Liver (tissue), 9 donors: Measurements from ENCODE around the gene PRAC1. TPM values are rescaled to one million over a fixed set of nuclear protein-coding genes. Genes with fewer than 3 reads are reported as not detected.

Source experiments
- DNase-seq: peaks from one replicate; pipeline ENCODE4 v3.0.0-alpha.2; 2017; ENCODE audit warnings: low spot score
- H3K27ac ChIP-seq, 2 donors: one replicate each; pipeline ENCODE4 v1.7.0; 2013; ENCODE audit warnings: inconsistent platforms in 2 of 2, low read length in 2 of 2, control low read depth in 1 of 2, low read depth in 1 of 2, mild to moderate bottlenecking in 1 of 2
- H3K27me3 ChIP-seq, 4 donors: one replicate each; pipeline versions ENCODE4 v1.6.1 to v1.7.0; 2013; ENCODE audit warnings: low read length in 3 of 4, inconsistent platforms in 1 of 4, mild to moderate bottlenecking in 1 of 4, moderate library complexity in 1 of 4; ENCODE audit not compliant: control insufficient read depth in 4 of 4, insufficient read depth in 4 of 4
- H3K36me3 ChIP-seq, 4 donors: one replicate each; pipeline versions ENCODE4 v1.6.1 to v1.7.0; 2013; ENCODE audit warnings: low read length in 3 of 4, mild to moderate bottlenecking in 3 of 4, low read depth in 1 of 4, moderate library complexity in 1 of 4; ENCODE audit not compliant: control insufficient read depth in 4 of 4, insufficient read depth in 3 of 4
- H3K4me1 ChIP-seq, 4 donors: one replicate each; pipeline versions ENCODE4 v1.6.1 to v1.7.0; 2013; ENCODE audit warnings: low read length in 3 of 4, mild to moderate bottlenecking in 3 of 4, moderate library complexity in 1 of 4; ENCODE audit not compliant: control insufficient read depth in 4 of 4, insufficient read depth in 4 of 4
- H3K4me3 ChIP-seq, 3 donors: one replicate each; pipeline versions ENCODE4 v1.6.1 to v1.7.0; 2013; ENCODE audit warnings: low read length in 3 of 3, control low read depth in 1 of 3, low read depth in 1 of 3, mild to moderate bottlenecking in 1 of 3
- H3K9ac ChIP-seq, 2 donors: one replicate each; pipeline ENCODE4 v1.7.0; 2013; ENCODE audit warnings: low read length in 2 of 2, mild to moderate bottlenecking in 2 of 2, moderate library complexity in 2 of 2, control low read depth in 1 of 2, low read depth in 1 of 2
- H3K9me3 ChIP-seq, 4 donors: one replicate each; pipeline versions ENCODE4 v1.6.1 to v1.7.0; 2013; ENCODE audit warnings: low read length in 3 of 4; ENCODE audit not compliant: control insufficient read depth in 4 of 4
- CTCF ChIP-seq: fragments of 150-350 bp; IDR thresholded peaks from 2 replicates; pipeline ENCODE4 v1.5.1; 2017; ENCODE audit warnings: improper control_type of control experiment, low read depth, low read length; ENCODE audit not compliant: missing input control
- EGR1 ChIP-seq, 2 donors: IDR thresholded peaks; 2 replicates each; pipeline ENCODE4 v1.6.1; 2016 to 2018; ENCODE audit warnings: antibody characterized with exemption in 2 of 2, low read depth in 2 of 2
- FOXA1 ChIP-seq: IDR thresholded peaks from 2 replicates; pipeline ENCODE4 v1.6.1; 2016; ENCODE audit warnings: antibody characterized with exemption
- FOXA2 ChIP-seq: IDR thresholded peaks from 2 replicates; pipeline ENCODE4 v1.6.1; 2016; ENCODE audit warnings: antibody characterized with exemption
- GABPA ChIP-seq, 2 donors: IDR thresholded peaks in 1 of 2; conservative IDR thresholded peaks in 1 of 2; 2 replicates each; pipeline ENCODE4 v1.6.1; 2016; ENCODE audit warnings: antibody characterized with exemption in 2 of 2, mild to moderate bottlenecking in 1 of 2, moderate library complexity in 1 of 2
- HNF4A ChIP-seq, 2 donors: conservative IDR thresholded peaks; 2 replicates each; pipeline ENCODE4 v1.6.1; 2016; ENCODE audit warnings: antibody characterized with exemption in 2 of 2, mild to moderate bottlenecking in 2 of 2
- HNF4G ChIP-seq: IDR thresholded peaks from 2 replicates; pipeline ENCODE4 v1.6.1; 2016; ENCODE audit warnings: antibody characterized with exemption
- JUND ChIP-seq, 2 donors: IDR thresholded peaks; 2 replicates each; pipeline ENCODE4 v1.6.1; 2016; ENCODE audit warnings: antibody characterized with exemption in 2 of 2
- NR2F2 ChIP-seq: IDR thresholded peaks from 2 replicates; pipeline ENCODE4 v1.6.1; 2016; ENCODE audit warnings: antibody characterized with exemption
- RAD21 ChIP-seq, 2 donors: IDR thresholded peaks; 2 replicates each; pipeline ENCODE4 v1.6.1; 2016; ENCODE audit warnings: antibody characterized with exemption in 2 of 2, mild to moderate bottlenecking in 2 of 2
- REST ChIP-seq: IDR thresholded peaks from 2 replicates; pipeline ENCODE4 v1.6.1; 2016; ENCODE audit warnings: antibody characterized with exemption, mild to moderate bottlenecking
- RXRA ChIP-seq, 2 donors: IDR thresholded peaks; 2 replicates each; pipeline ENCODE4 v1.6.1; 2017 to 2018; ENCODE audit warnings: antibody characterized with exemption in 2 of 2, mild to moderate bottlenecking in 1 of 2
- SP1 ChIP-seq: IDR thresholded peaks from 2 replicates; pipeline ENCODE4 v1.6.1; 2018; ENCODE audit warnings: antibody characterized with exemption, mild to moderate bottlenecking
- TAF1 ChIP-seq: conservative IDR thresholded peaks from 2 replicates; pipeline ENCODE4 v1.6.1; 2016; ENCODE audit warnings: antibody characterized with exemption, mild to moderate bottlenecking
- YY1 ChIP-seq: IDR thresholded peaks from 2 replicates; pipeline ENCODE4 v1.6.1; 2016; ENCODE audit warnings: antibody characterized with exemption, mild to moderate bottlenecking
- ZBTB33 ChIP-seq: IDR thresholded peaks from 2 replicates; pipeline ENCODE4 v1.6.1; 2016; ENCODE audit warnings: antibody characterized with exemption
- WGBS: extraction: QIAGEN DNeasy Blood & Tissue Kit; methylation state at CpG from one replicate; pipeline ENCODE4 v1.1.7; 2013; 5-methylcytosine and 5-hydroxymethylcytosine counted together
- polyA plus RNA-seq, 2 donors: library from polyadenylated mRNA; stranded (reverse) in 1 of 2; unstranded in 1 of 2; fragments of 200-250 nt in 1 of 2; fragments of >200 nt in 1 of 2; fragmentation: Nextera tagmentation in 1 of 2; extraction: Ambion mirVana in 1 of 2; gene quantifications; one replicate each; pipeline versions ENCODE4 v1.2.1 to v1.2.3, GENCODE V29; 2013 to 2015
- total RNA-seq, 2 donors: library from RNA; depleted of rRNA; stranded (reverse); fragments of >200 nt; gene quantifications; one replicate each; pipeline ENCODE4 v1.2.3, GENCODE V29; 2014
- TF ChIP-seq, protein P1 (sequence below): IDR thresholded peaks from 2 replicates; pipeline ENCODE4 v1.6.1; 2016; ENCODE audit warnings: antibody characterized with exemption
- TF ChIP-seq, protein P2 (sequence below): IDR thresholded peaks from 2 replicates; pipeline ENCODE4 v1.6.1; 2016; ENCODE audit warnings: antibody characterized with exemption
- donor health status: healthy.
- donor health status: healthy.
- donor health status: healthy.
- donor health status: healthy.
- donor health status: healthy.

The PRAC1 gene
- total and polyA plus RNA-seq, 4 donors: not detected

DNA sequence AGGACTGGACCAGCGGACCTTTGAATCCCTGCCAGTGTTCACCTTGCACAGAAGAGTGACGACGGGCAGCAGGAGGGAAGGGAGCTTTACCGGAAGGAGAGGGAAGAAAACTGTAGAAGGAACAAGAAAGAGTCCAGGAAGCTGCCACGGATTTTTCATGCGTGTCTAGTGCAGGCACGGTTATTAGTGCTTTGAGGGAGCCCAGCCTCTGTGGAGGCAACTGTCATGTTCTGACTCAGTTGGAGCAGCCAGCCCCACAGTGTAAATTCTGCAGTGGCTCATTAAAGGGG is 12.7 kb upstream of the PRAC1 start:
- WGBS: 21% methylated on average over 7 of the region's 7 CpGs
- no peak for DNase-seq
- TF ChIP-seq NR2F2 (no peak), SP1 (no peak), JUND (IDR thresholded peaks at IDR 0.05) (no peak), GABPA (IDR thresholded peaks at IDR 0.05 in 1 of 2, conservative IDR thresholded peaks at IDR 0.05 in 1 of 2) (no peak), RAD21 (IDR thresholded peaks at IDR 0.05) (no peak), TAF1 (no peak), YY1 (no peak), FOXA2 (no peak), ZBTB33 (no peak), FOXA1 (no peak), RXRA (IDR thresholded peaks at IDR 0.05) (no peak), HNF4G (no peak), CTCF (no peak), EGR1 (IDR thresholded peaks at IDR 0.05; ENCODE audit: low read depth in 2 of 2) (no peak)
- TF ChIP-seq, protein P1, sequence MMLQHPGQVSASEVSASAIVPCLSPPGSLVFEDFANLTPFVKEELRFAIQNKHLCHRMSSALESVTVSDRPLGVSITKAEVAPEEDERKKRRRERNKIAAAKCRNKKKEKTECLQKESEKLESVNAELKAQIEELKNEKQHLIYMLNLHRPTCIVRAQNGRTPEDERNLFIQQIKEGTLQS: no peak
- TF ChIP-seq, protein P2, sequence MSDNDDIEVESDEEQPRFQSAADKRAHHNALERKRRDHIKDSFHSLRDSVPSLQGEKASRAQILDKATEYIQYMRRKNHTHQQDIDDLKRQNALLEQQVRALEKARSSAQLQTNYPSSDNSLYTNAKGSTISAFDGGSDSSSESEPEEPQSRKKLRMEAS: no peak
- no peak overlapping the region for H3K27ac ChIP-seq
- peaks cover 0 to 2% (median 0%) of the 10 kb centered on the region in 4 donors for H3K36me3 ChIP-seq
- H3K4me3 ChIP-seq: no peak overlapping the region
- H3K9me3 ChIP-seq: no peaks in the 10 kb centered on the region
- H3K4me1 ChIP-seq: peaks cover 0 to 4% (median 2%) of the 10 kb centered on the region in 4 donors
- peaks cover 3 to 42% (median 27%) of the 10 kb centered on the region in 4 donors for H3K27me3 ChIP-seq
- H3K9ac ChIP-seq: no peak overlapping the region

DNA sequence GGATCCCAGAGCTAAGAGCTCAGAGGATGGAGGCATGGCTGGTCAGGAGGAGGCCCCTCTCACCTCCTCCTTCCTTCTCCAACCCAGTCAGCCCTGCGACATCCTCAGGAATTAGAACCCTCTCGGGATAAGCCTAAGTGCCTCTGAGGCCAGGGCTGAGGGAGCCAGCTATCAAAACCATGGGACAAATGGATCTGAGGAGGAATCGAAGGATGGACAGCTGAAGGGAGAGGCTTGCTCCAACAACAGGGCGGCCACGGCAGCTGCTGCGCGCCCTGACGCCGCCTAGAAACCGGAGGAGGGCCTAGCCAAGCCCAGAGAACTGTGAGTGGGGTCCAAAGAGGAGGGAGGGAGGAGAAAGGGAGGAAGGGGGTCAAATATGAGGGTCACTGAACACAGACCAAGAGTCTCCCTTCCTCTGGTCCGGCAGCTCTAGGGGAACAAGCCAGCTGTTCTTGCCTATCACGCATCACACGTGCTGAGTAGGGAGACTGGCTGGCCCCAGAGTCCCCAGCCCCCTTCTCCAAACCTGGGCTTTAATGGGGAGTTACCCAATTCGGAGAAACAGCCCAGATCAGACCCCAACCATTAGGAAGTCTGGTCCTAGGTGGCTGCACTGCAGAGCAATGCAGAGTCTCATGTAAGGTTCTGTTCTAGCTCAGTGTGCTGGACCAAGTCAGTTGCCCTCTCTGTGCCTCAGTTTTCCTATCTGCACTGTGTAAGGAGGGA is 12.2 kb upstream of the PRAC1 start:
- no peaks in the 10 kb centered on the region for H3K9me3 ChIP-seq
- DNase-seq: no peak
- no peak overlapping the region for H3K4me3 ChIP-seq
- no peak overlapping the region for H3K9ac ChIP-seq
- no peak overlapping the region for H3K27ac ChIP-seq
- H3K27me3 ChIP-seq: peaks cover 3 to 43% (median 28%) of the 10 kb centered on the region in 4 donors
- peaks cover 0 to 4% (median 2%) of the 10 kb centered on the region in 4 donors for H3K4me1 ChIP-seq
- peaks cover 0 to 2% (median 0%) of the 10 kb centered on the region in 4 donors for H3K36me3 ChIP-seq
- TF ChIP-seq HNF4A (conservative IDR thresholded peaks at IDR 0.05) (no peak), ZBTB33 (no peak), RAD21 (IDR thresholded peaks at IDR 0.05) (no peak), FOXA2 (no peak), NR2F2 (no peak), EGR1 (IDR thresholded peaks at IDR 0.05; ENCODE audit: low read depth in 2 of 2) (no peak), JUND (IDR thresholded peaks at IDR 0.05) (no peak), FOXA1 (no peak), REST (no peak), TAF1 (no peak)
- TF ChIP-seq, protein P2: no peak
- TF ChIP-seq, protein P1: no peak
- WGBS: 16% methylated on average over 14 of the region's 14 CpGs
